H1 (cell line): Measurements from ENCODE around the gene TMEM131L. TPM values are rescaled to one million over a fixed set of nuclear protein-coding genes. Genes with fewer than 3 reads are reported as not detected.

ENCODE experiments used
- CTCF ChIA-PET: fragments of 300-600 bp; sonication (Branson Sonifier 250); formaldehyde crosslinking; loops from one replicate; lab custom pipeline; 2021; ENCODE audit not compliant: partially characterized antibody; lab: Charles Lee
- POLR2A ChIA-PET: fragments of 300-600 bp; sonication (Branson Sonifier 250); formaldehyde crosslinking; loops from one replicate; lab custom pipeline; 2021; ENCODE audit warnings: inconsistent platforms; ENCODE audit not compliant: partially characterized antibody; lab: Charles Lee
- DNase-seq, 2 experiments: peaks; one replicate each; pipeline versions ENCODE4 v3.0.0 to v3.0.0-alpha.2; 2010 to 2022; ENCODE audit warnings: low spot score in 2 of 2, low read depth in 1 of 2, mixed read lengths in 1 of 2
- FAIRE-seq: peaks from 2 replicates; lab custom pipeline; 2011; peaks lifted over from hg19 to GRCh38; lab: Jason Lieb, UNC
- H2AFZ ChIP-seq: 2 replicates; pipeline ENCODE4 v1.8.1; 2012; ENCODE audit warnings: low read length, inconsistent platforms
- H2AK5ac ChIP-seq: 2 replicates; pipeline ENCODE4 v1.6.1; 2013; ENCODE audit warnings: low read depth, low read length
- H2BK120ac ChIP-seq: replicated peaks from 2 replicates; pipeline ENCODE3; 2013; ENCODE audit warnings: low read depth, low read length, inconsistent platforms
- H2BK12ac ChIP-seq: 2 replicates; pipeline ENCODE4 v1.6.1; 2013; ENCODE audit warnings: low read depth, low read length
- H2BK15ac ChIP-seq: 2 replicates; pipeline ENCODE4 v1.6.1; 2013; ENCODE audit warnings: low read length
- H2BK20ac ChIP-seq: 2 replicates; pipeline ENCODE4 v1.6.1; 2013; ENCODE audit warnings: low read length
- H2BK5ac ChIP-seq: 2 replicates; pipeline ENCODE4 v1.6.1; 2013; ENCODE audit warnings: low read depth, low read length
- H3K14ac ChIP-seq: 2 replicates; pipeline ENCODE4 v1.6.1; 2013; ENCODE audit warnings: inconsistent platforms; ENCODE audit not compliant: insufficient read length
- H3K18ac ChIP-seq: 2 replicates; pipeline ENCODE4 v1.6.1; 2013; ENCODE audit warnings: low read length; ENCODE audit errors: extremely low read depth
- H3K23ac ChIP-seq: 2 replicates; pipeline ENCODE4 v1.6.1; 2013; ENCODE audit warnings: inconsistent platforms; ENCODE audit not compliant: insufficient read length
- H3K23me2 ChIP-seq: 2 replicates; pipeline ENCODE4 v1.6.1; 2013; ENCODE audit warnings: low read depth, low read length
- H3K27ac ChIP-seq: 2 replicates; pipeline ENCODE4 v1.6.1; 2011; ENCODE audit warnings: low read depth, low read length, inconsistent platforms
- H3K27me3 ChIP-seq, 4 experiments: replicated peaks in 1 of 4; 1 replicate in 1 of 4; 2 replicates in 3 of 4; pipeline versions ENCODE4 v1.6.1 to v1.8.1; 2011 to 2013; ENCODE audit warnings: low read length in 3 of 4, mild to moderate bottlenecking in 3 of 4, inconsistent platforms in 2 of 4, mixed read lengths in 2 of 4, moderate library complexity in 1 of 4; ENCODE audit not compliant: control insufficient read depth in 3 of 4, insufficient read depth in 3 of 4; ENCODE audit errors: extremely low read depth in 1 of 4
- H3K36me3 ChIP-seq, 4 experiments: 2 replicates each; pipeline versions ENCODE4 v1.6.1 to v1.8.1; 2011 to 2013; ENCODE audit warnings: mild to moderate bottlenecking in 4 of 4, low read length in 3 of 4, moderate library complexity in 2 of 4, control low read depth in 1 of 4, inconsistent platforms in 1 of 4; ENCODE audit not compliant: insufficient read depth in 4 of 4, control insufficient read depth in 2 of 4
- H3K4ac ChIP-seq: replicated peaks from 2 replicates; pipeline ENCODE3; 2013; ENCODE audit warnings: low read length, low read depth, mixed read lengths, inconsistent platforms; ENCODE audit not compliant: insufficient read length
- H3K4me1 ChIP-seq, 4 experiments: replicated peaks in 1 of 4; 1 replicate in 1 of 4; 2 replicates in 3 of 4; pipeline versions ENCODE4 v1.6.1 to v1.8.1; 2011 to 2013; ENCODE audit warnings: low read length in 3 of 4, inconsistent platforms in 2 of 4, mixed read lengths in 1 of 4; ENCODE audit not compliant: insufficient read depth in 4 of 4, control insufficient read depth in 3 of 4
- H3K4me2 ChIP-seq, 2 experiments: 2 replicates each; pipeline versions ENCODE4 v1.6.1 to v1.8.1; 2011 to 2013; ENCODE audit warnings: low read depth in 2 of 2, low read length in 2 of 2, control low read depth in 1 of 2, inconsistent platforms in 1 of 2, mild to moderate bottlenecking in 1 of 2; ENCODE audit not compliant: insufficient read depth in 1 of 2
- H3K4me3 ChIP-seq, 4 experiments: fragments of 200-600, 300-600 bp in 1 of 4; sonication (generic), shearing (Covaris generic), sonication (Bioruptor Twin) in 1 of 4; 2 replicates each; pipeline versions ENCODE4 v1.5.1 to v1.8.1; 2011 to 2016; ENCODE audit warnings: low read length in 4 of 4, low read depth in 3 of 4, control low read depth in 2 of 4, inconsistent platforms in 2 of 4, mild to moderate bottlenecking in 2 of 4, mixed read lengths in 1 of 4, moderate library complexity in 1 of 4; ENCODE audit not compliant: insufficient read depth in 2 of 4; ENCODE audit errors: extremely low read depth in 1 of 4
- H3K56ac ChIP-seq: replicated peaks from 2 replicates; pipeline ENCODE3; 2013; ENCODE audit warnings: low read depth, mild to moderate bottlenecking, mixed read lengths, low read length, inconsistent platforms; ENCODE audit not compliant: insufficient read length
- H3K79me1 ChIP-seq: 2 replicates; pipeline ENCODE4 v1.6.1; 2013; ENCODE audit warnings: low read depth, low read length, control low read depth
- H3K79me2 ChIP-seq, 2 experiments: 2 replicates each; pipeline versions ENCODE4 v1.6.1 to v1.8.1; 2012 to 2013; ENCODE audit warnings: low read length in 2 of 2, mild to moderate bottlenecking in 2 of 2, inconsistent platforms in 1 of 2; ENCODE audit not compliant: insufficient read depth in 2 of 2, control insufficient read depth in 1 of 2
- H3K9ac ChIP-seq, 4 experiments: replicated peaks in 1 of 4; 1 replicate in 1 of 4; 2 replicates in 3 of 4; pipeline versions ENCODE4 v1.6.1 to v1.8.1; 2011 to 2013; ENCODE audit warnings: low read depth in 3 of 4, low read length in 3 of 4, control low read depth in 2 of 4, mild to moderate bottlenecking in 2 of 4, moderate library complexity in 2 of 4, inconsistent platforms in 1 of 4; ENCODE audit errors: extremely low read depth in 1 of 4
- H3K9me3 ChIP-seq, 2 experiments: 2 replicates each; pipeline versions ENCODE4 v1.6.1 to v1.8.1; 2012 to 2013; ENCODE audit warnings: mild to moderate bottlenecking in 2 of 2, moderate library complexity in 2 of 2, control low read depth in 1 of 2, inconsistent platforms in 1 of 2, low read depth in 1 of 2, low read length in 1 of 2, mixed read lengths in 1 of 2; ENCODE audit not compliant: insufficient read depth in 2 of 2
- H4K20me1 ChIP-seq, 2 experiments: replicated peaks in 1 of 2; 2 replicates each; pipeline versions ENCODE3 to v1.8.1; 2011 to 2013; ENCODE audit warnings: inconsistent platforms in 2 of 2, low read length in 2 of 2, mild to moderate bottlenecking in 1 of 2; ENCODE audit not compliant: insufficient read depth in 2 of 2, control insufficient read depth in 1 of 2
- H4K5ac ChIP-seq: 2 replicates; pipeline ENCODE4 v1.6.1; 2013; ENCODE audit warnings: low read length, low read depth, mixed read lengths, inconsistent platforms; ENCODE audit not compliant: insufficient read length
- H4K8ac ChIP-seq: 2 replicates; pipeline ENCODE4 v1.8.0; 2013; ENCODE audit warnings: mild to moderate bottlenecking, moderate library complexity, low read length, inconsistent platforms; ENCODE audit not compliant: insufficient read depth; ENCODE audit errors: extremely low read depth
- H4K91ac ChIP-seq: replicated peaks from 2 replicates; pipeline ENCODE3; 2013; ENCODE audit warnings: low read length, mixed read lengths, inconsistent platforms; ENCODE audit not compliant: insufficient read length
- EP300 ChIP-seq, 2 experiments: IDR thresholded peaks; 1 replicate in 1 of 2; 2 replicates in 1 of 2; pipeline ENCODE4 v1.6.1; 2011 to 2012; ENCODE audit warnings: low read depth in 2 of 2, low read length in 2 of 2, mild to moderate bottlenecking in 2 of 2, borderline replicate concordance in 1 of 2, inconsistent platforms in 1 of 2, moderate library complexity in 1 of 2
- FOSL1 ChIP-seq: IDR thresholded peaks from 2 replicates; pipeline ENCODE4 v1.6.1; 2011; ENCODE audit warnings: mild to moderate bottlenecking, low read depth, low read length, moderate library complexity; ENCODE audit not compliant: insufficient read depth
- RBBP5 ChIP-seq: IDR thresholded peaks from 2 replicates; pipeline ENCODE4 v1.7.1; 2012; ENCODE audit warnings: low read depth, mild to moderate bottlenecking, inconsistent platforms, low read length, moderate library complexity, borderline replicate concordance
- RFX5 ChIP-seq: IDR thresholded peaks from 2 replicates; pipeline ENCODE4 v1.6.1; 2011; ENCODE audit warnings: low read depth, low read length, improper control_type of control experiment, borderline replicate concordance
- TAF1 ChIP-seq: IDR thresholded peaks from 2 replicates; pipeline ENCODE4 v1.6.1; 2011; ENCODE audit warnings: mild to moderate bottlenecking, low read depth, low read length
- TEAD4 ChIP-seq: IDR thresholded peaks from 2 replicates; pipeline ENCODE4 v1.6.1; 2012; ENCODE audit warnings: low read depth, low read length, inconsistent platforms, mixed read lengths
- USF2 ChIP-seq: IDR thresholded peaks from 2 replicates; pipeline ENCODE4 v1.6.1; 2011; ENCODE audit warnings: low read length, improper control_type of control experiment
- polyA plus RNA-seq, 7 experiments: library from polyadenylated mRNA; depleted of rRNA in 3 of 7; stranded (reverse) in 5 of 7; unstranded in 2 of 7; fragments of >200 nt in 5 of 7; fragments of 200-250 nt in 2 of 7; gene quantifications; 1 replicate in 5 of 7; 2 replicates in 1 of 7; 4 replicates in 1 of 7; pipeline versions ENCODE4 v1.2.1 to v1.2.3, GENCODE V29; 2011 to 2013; ENCODE audit warnings: missing spikeins in 2 of 7, mixed read lengths in 2 of 7
- total RNA-seq: library from RNA; stranded (reverse); fragmentation: NEBNext Ultra II Directional; extraction: Animal tissue kit (Norgen Biotek cat#: 25700); gene quantifications from 2 replicates; pipeline ENCODE4 v1.2.1, GENCODE V29; 2021

The TMEM131L gene
- total and polyA plus RNA-seq, 2 of the 8 experiments (the other 6 are each of a cell fraction or from before 2014, with no cell fraction given) = 14.3 to 26.1 TPM

GRCh38 chr4:153533387-153533786, 67.2 kb downstream of the TMEM131L start:
- no peak overlapping the region for H2BK15ac ChIP-seq
- H3K79me2 ChIP-seq = peaks cover 0 to 23% of the 10 kb centered on the region in 2 experiments; a peak in 2 of 4 replicates
- POLR2A ChIA-PET = interaction anchor here (4.0 kb wide), 1 partner anchor 67 kb away, joined by 15 read pairs; the partner anchor contains the start of gene TMEM131L
- H2AFZ ChIP-seq = no peak overlapping the region
- H3K23me2 ChIP-seq = no peaks in the 10 kb centered on the region
- no peaks in the 10 kb centered on the region for H4K20me1 ChIP-seq
- no peaks in the 10 kb centered on the region for H3K36me3 ChIP-seq
- no peak overlapping the region for H2AK5ac ChIP-seq
- H3K18ac ChIP-seq = no peak overlapping the region
- TF ChIP-seq RBBP5 (no peak), FOSL1 (no peak), TAF1 (no peak), TEAD4 (no peak), USF2 (no peak), RFX5 (no peak), EP300 (IDR thresholded peaks at IDR 0.05; ENCODE audit: borderline replicate concordance in 1 of 2, low read depth in 2 of 2, low read length in 2 of 2) (no peak)
- TF ChIP-seq, all 59 proteins: peak for 0
- Histone ChIP-seq H3K79me1 (peaks cover 4% of the 10 kb centered on the region), H3K27ac (no peak overlapping the region), H3K4ac (no peak overlapping the region), H3K56ac (no peak overlapping the region), H3K9me3 (no peaks in the 10 kb centered on the region), H2BK120ac (no peak overlapping the region), H4K5ac (no peak overlapping the region), H4K91ac (no peak overlapping the region), H2BK20ac (no peak overlapping the region), H2BK12ac (no peak overlapping the region), H3K4me2 (no peak overlapping the region), H4K8ac (no peak overlapping the region), H3K4me3 (no peak overlapping the region), H3K23ac (no peak overlapping the region), H2BK5ac (no peak overlapping the region), H3K27me3 (no peaks in the 10 kb centered on the region), H3K9ac (no peak overlapping the region), H3K4me1 (peaks cover 12 to 23% (median 17%) of the 10 kb centered on the region in 4 experiments), H3K14ac (no peak overlapping the region)
- no peak for FAIRE-seq
- DNase-seq = no peak
- CTCF ChIA-PET = interaction anchor here (0.5 to 7.1 kb wide), 3 partner anchors 12 to 608 kb away, joined by 4 to 78 read pairs (median 4); no protein-coding TSS in a partner anchor
